ENCODE results near the gene FBXO40. TPM values are rescaled to one million over a fixed set of nuclear protein-coding genes. Genes with fewer than 3 reads are reported as not detected.

FBXO40 gene
- total RNA-seq, 2 experiments from 2014 or later, result not detected

DNA sequence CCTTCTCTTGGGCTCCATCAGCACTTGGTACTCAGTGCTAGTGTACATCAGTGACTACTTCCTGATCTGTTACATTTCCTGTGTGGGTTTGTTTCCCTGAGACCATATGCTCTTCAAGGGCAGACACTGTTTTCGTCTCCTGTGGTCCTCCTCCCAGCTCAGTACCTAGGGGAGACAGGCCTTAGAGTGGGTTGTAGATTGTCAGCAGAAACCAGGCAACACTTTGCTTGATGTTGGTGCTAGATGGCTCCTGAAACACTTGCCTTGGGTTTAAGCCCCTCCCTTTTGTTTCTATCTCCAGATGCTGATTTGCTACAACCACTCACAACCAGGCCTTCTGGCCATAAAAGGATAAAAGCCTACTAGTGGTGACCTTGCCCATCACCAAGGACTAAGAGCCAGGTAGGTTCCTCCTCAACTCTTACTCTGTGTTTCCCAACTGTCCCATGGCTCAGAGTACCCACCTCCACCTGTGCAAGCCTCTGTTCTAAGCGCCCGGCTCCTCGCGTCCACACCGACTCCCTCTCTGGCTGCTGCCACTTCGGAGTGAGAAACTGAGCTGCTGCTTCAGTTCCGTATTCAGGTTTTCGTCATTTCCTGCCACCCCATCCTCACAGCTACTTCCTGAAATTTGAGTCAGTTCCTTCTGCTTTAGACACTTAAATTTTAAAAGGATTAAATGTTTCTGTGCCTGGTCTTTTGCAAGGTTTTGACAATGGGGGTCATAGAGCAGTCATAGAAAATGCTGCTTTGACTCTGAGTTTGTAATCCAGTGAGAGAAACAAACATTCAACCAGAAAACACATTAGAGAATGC, 67.4 kb downstream of the FBXO40 start, which contains the start of gene HCLS1:
Gene HCLS1, minus strand, starts transcription at position 548 of the 816 bp plus-strand sequence. CDS start 2,556 bp downstream, outside the sequence.
- no peaks in the 10 kb centered on the region for H3K9me3 Mint-ChIP-seq (ENCODE audit: low read depth)
- no peaks in the 10 kb centered on the region for H3K27me3 Mint-ChIP-seq
- H3K27ac Mint-ChIP-seq, result peak within 1 kb of the TSS; percentile 99
- H3K36me3 Mint-ChIP-seq, result peaks cover 59% of the 10 kb centered on the region
- H3K4me3 Mint-ChIP-seq, result peak within 1 kb of the TSS; percentile 97
- ATAC-seq (peak; percentile 90), DNase-seq (peak; percentile 87)
- H3K4me1 Mint-ChIP-seq, result peaks cover 53% of the 10 kb centered on the region
- CTCF ChIA-PET, result interaction anchor here (0.9 to 1.7 kb wide), 10 partner anchors 10 to 441 kb away, joined by 3 to 6 read pairs (median 4); partner anchors contain the start of gene GOLGB1

GRCh38 chr3:121661376-121661775, 68.2 kb downstream of the FBXO40 start:
- peak overlapping the region; percentile 97 for H3K4me3 Mint-ChIP-seq
- peaks cover 59% of the 10 kb centered on the region for H3K36me3 Mint-ChIP-seq
- CTCF ChIA-PET, result interaction anchor here (0.9 to 1.7 kb wide), 10 partner anchors 9 to 441 kb away, joined by 3 to 6 read pairs (median 4); partner anchors contain the start of gene GOLGB1

GRCh38 chr3:121662742-121663141, 69.6 kb downstream of the FBXO40 start:
- Mint-ChIP-seq H3K4me3 (no peak overlapping the region), H3K36me3 (peaks cover 55% of the 10 kb centered on the region), H3K4me1 (peaks cover 35% of the 10 kb centered on the region), H3K27me3 (no peaks in the 10 kb centered on the region), H3K27ac (no peak overlapping the region), H3K9me3 (ENCODE audit: low read depth) (no peaks in the 10 kb centered on the region)
- DNase-seq (no peak), ATAC-seq (no peak)
- CTCF ChIA-PET, result no interaction called here

More at GRCh38 chr3:121661376-121661775, 68.2 kb downstream of the FBXO40 start:
- H3K27me3 Mint-ChIP-seq, result no peaks in the 10 kb centered on the region
- H3K27ac Mint-ChIP-seq, result peak overlapping the region; percentile 99
- no peaks in the 10 kb centered on the region for H3K9me3 Mint-ChIP-seq (ENCODE audit: low read depth)
- DNase-seq (no peak), ATAC-seq (no peak)
- H3K4me1 Mint-ChIP-seq, result peaks cover 47% of the 10 kb centered on the region

DNA sequence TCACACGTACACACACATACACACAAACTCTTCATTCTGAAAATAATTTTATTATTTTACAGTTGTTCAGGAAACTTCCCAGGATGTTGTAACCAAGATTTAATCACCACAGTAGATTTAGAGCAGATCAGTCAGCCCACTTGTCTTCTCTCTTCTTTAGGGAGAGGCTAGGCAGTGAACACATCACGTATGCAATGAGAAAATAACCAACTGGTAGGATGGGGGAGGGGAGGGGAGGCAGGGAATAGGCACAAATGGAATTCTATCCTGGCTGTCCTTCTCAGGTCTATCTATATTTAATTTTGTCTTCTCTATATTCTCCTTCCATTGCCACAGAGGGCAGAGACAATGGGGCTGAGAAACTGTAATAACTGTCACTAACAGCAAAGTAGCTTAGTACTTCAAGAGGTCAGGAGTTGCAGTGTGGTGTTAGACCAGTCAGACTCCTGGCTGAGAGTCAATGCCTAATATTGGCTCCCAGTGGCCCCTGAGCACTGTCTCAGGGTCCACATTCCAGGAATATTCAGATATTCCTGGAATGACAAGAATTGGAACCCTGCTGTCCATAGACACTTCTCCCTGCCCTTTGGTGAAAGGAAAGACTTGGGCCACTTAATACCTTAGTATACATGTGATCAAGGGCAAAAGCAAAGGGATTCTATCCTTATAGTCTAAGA, 70.1 kb downstream of the FBXO40 start:
- H3K27ac Mint-ChIP-seq, result no peak overlapping the region
- H3K4me1 Mint-ChIP-seq, result peaks cover 30% of the 10 kb centered on the region
- peaks cover 51% of the 10 kb centered on the region for H3K36me3 Mint-ChIP-seq
- no peak for ATAC-seq
- DNase-seq, result no peak
- CTCF ChIA-PET, result no interaction called here
- no peaks in the 10 kb centered on the region for H3K9me3 Mint-ChIP-seq (ENCODE audit: low read depth)
- no peaks in the 10 kb centered on the region for H3K27me3 Mint-ChIP-seq
- H3K4me3 Mint-ChIP-seq, result no peak overlapping the region

DNA sequence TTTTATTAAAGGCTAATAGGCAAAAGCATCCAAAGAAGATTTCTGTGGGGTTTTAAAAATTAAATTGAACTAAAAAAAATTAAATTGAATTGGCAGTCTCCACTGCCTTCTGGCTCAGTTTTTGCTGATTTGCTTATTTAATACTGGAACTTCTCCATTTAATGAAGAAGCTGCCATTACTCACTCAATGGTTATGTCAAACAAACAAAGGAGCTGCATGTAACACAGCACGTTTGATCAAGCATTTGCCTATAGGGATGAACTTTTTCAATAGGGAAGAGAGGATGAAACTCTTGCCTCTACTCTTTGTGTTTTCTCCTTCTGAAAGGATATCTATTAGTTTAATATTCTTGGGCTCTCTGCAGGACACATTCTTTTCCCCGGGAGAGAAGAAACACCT, 72.3 kb downstream of the FBXO40 start:
- Mint-ChIP-seq H3K27ac (no peak overlapping the region), H3K4me1 (peaks cover 14% of the 10 kb centered on the region), H3K9me3 (ENCODE audit: low read depth) (no peaks in the 10 kb centered on the region), H3K27me3 (no peaks in the 10 kb centered on the region), H3K4me3 (no peak overlapping the region), H3K36me3 (peaks cover 40% of the 10 kb centered on the region)
- DNase-seq (no peak), ATAC-seq (no peak)
- CTCF ChIA-PET, result no interaction called here

DNA sequence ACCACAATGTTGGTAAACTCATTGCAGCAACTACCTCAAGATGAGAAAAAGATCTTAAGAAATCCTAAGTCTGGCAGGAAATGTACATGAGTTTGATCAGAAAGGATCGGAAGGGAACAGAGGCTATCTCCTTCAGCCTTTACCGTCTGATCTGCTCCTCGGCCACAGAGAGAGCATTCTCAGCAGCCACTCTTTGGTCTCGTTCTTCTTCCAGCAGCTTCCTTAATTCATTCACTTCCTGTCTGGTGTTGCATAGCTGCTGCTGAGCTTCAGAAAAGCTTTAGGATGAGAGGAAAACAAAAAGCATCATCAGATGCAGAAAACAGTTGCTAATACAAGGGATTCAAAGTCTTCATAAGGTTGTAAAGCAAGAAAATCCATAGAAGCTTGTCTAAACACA, 74.2 kb downstream of the FBXO40 start:
- CTCF ChIA-PET, result no interaction called here
- ATAC-seq (no peak), DNase-seq (no peak)
- H3K4me1 Mint-ChIP-seq, result no peaks in the 10 kb centered on the region
- peaks cover 42% of the 10 kb centered on the region for H3K36me3 Mint-ChIP-seq
- no peaks in the 10 kb centered on the region for H3K9me3 Mint-ChIP-seq (ENCODE audit: low read depth)
- no peaks in the 10 kb centered on the region for H3K27me3 Mint-ChIP-seq
- no peak overlapping the region for H3K27ac Mint-ChIP-seq
- no peak overlapping the region for H3K4me3 Mint-ChIP-seq

DNA sequence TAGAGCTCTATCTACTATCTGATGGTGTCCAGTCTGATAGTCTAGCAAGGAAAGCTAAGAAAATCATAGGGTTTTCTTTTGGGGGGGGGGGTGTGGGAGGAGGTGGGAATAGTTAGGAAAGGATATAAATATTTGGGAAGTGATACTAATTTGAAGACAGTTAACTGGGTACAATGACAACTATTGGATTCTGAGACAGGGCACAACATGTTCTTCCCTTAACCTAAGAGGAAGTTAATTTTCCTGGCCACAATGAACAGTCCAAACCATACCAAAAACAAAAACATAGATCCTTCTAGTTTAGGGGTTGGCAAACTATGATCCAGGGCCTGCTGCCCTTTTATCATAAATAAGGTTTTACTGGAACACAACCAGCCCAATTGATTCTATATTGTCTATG, 77.5 kb downstream of the FBXO40 start:
- Mint-ChIP-seq H3K4me3 (no peak overlapping the region), H3K27me3 (no peaks in the 10 kb centered on the region), H3K27ac (no peak overlapping the region), H3K4me1 (no peaks in the 10 kb centered on the region), H3K9me3 (ENCODE audit: low read depth) (no peaks in the 10 kb centered on the region), H3K36me3 (peaks cover 44% of the 10 kb centered on the region)
- CTCF ChIA-PET, result interaction anchor here (1.1 kb wide), 1 partner anchor 10 kb away, joined by 4 read pairs; the partner anchor contains the start of gene HCLS1
- ATAC-seq (no peak), DNase-seq (no peak)

GRCh38 chr3:121677141-121677540, 84.0 kb downstream of the FBXO40 start:
- Mint-ChIP-seq H3K27me3 (no peaks in the 10 kb centered on the region), H3K9me3 (ENCODE audit: low read depth) (no peaks in the 10 kb centered on the region), H3K36me3 (peaks cover 56% of the 10 kb centered on the region), H3K27ac (no peak overlapping the region), H3K4me3 (no peak overlapping the region), H3K4me1 (peaks cover 10% of the 10 kb centered on the region)
- CTCF ChIA-PET, result no interaction called here
- no peak for DNase-seq
- ATAC-seq, result peak; percentile 23

Other genes with a start within 250 kb of the FBXO40 start
- gene POLQ, start 47.4 kb upstream of the FBXO40 start, total RNA-seq, result 10 to 100 TPM; 34.3 to 55.8 TPM
- not detected for gene ARGFX, start 25.4 kb upstream of the FBXO40 start, total RNA-seq
- gene HCLS1, start 67.5 kb downstream of the FBXO40 start, total RNA-seq, result 100 to 1,000 TPM; 305 to 312 TPM
- 10 to 100 TPM; 30.6 to 31.2 TPM for gene GOLGB1, start 156.4 kb downstream of the FBXO40 start, total RNA-seq
- 10 to 100 TPM; 30.2 to 34.7 TPM for gene IQCB1, start 241.7 kb downstream of the FBXO40 start, total RNA-seq
- 10 to 100 TPM; 19.9 to 22.0 TPM for gene EAF2, start 241.8 kb downstream of the FBXO40 start, total RNA-seq

All from activated CD8-positive, alpha-beta memory T cell treated with anti-CD3 and anti-CD28 coated beads, Interleukin-2, amount 10 ng/mL, durations not matched to agents 7 days and 5 days (primary cell).